Glomerular visceral epithelial cell (primary cell): ENCODE measurements around the gene TTI1.
"Not testable (repeated sequence)": the region's sequence is repeated elsewhere in the genome, so short reads cannot be mapped to it uniquely, and the experiment has no call there.

Experiments
- DNase-seq: peaks from one replicate; pipeline ENCODE4 v3.0.0-alpha.2; 2016; ENCODE audit errors: extremely low spot score

The TTI1 gene

GRCh38 chr20:37968841-37969401 lies 64.3 kb downstream of the TTI1 start:
- DNase-seq: peak; percentile 13

GRCh38 chr20:37963483-37963882 lies 69.8 kb downstream of the TTI1 start:
- DNase-seq: not testable (repeated sequence)

GRCh38 chr20:37961066-37961465 lies 72.2 kb downstream of the TTI1 start:
- DNase-seq: no peak

GRCh38 chr20:37958856-37959520 lies 74.3 kb downstream of the TTI1 start:
- DNase-seq: no peak

GRCh38 chr20:37956107-37956585 lies 77.1 kb downstream of the TTI1 start:
- DNase-seq: no peak

- DNase-seq: no peak
Measured at GRCh38 chr20:37955511-37955910, 77.7 kb downstream of the TTI1 start.

GRCh38 chr20:37954626-37955025 lies 78.6 kb downstream of the TTI1 start:
- no peak for DNase-seq

GRCh38 chr20:37954190-37954589 lies 79.1 kb downstream of the TTI1 start:
- DNase-seq: no peak

GRCh38 chr20:37948956-37949355 lies 84.3 kb downstream of the TTI1 start:
- DNase-seq: no peak

- no peak for DNase-seq
Measured at GRCh38 chr20:37947943-37948342, 85.3 kb downstream of the TTI1 start.

- DNase-seq: no peak
Measured at GRCh38 chr20:37946946-37947345, 86.3 kb downstream of the TTI1 start.

- DNase-seq: no peak
Measured at GRCh38 chr20:37945091-37945547, 88.1 kb downstream of the TTI1 start.

GRCh38 chr20:37944456-37944981 lies 88.7 kb downstream of the TTI1 start:
- DNase-seq: no peak

- no peak for DNase-seq
Measured at GRCh38 chr20:37943501-37944455, 89.5 kb downstream of the TTI1 start.

GRCh38 chr20:37943033-37943432 lies 90.2 kb downstream of the TTI1 start:
- DNase-seq: no peak

GRCh38 chr20:37941992-37942391 lies 91.3 kb downstream of the TTI1 start:
- DNase-seq: no peak

GRCh38 chr20:37941332-37941731 lies 91.9 kb downstream of the TTI1 start:
- no peak for DNase-seq

- no peak for DNase-seq
Measured at GRCh38 chr20:37940858-37941257, 92.4 kb downstream of the TTI1 start.

GRCh38 chr20:37939701-37940560 lies 93.3 kb downstream of the TTI1 start:
- DNase-seq: no peak

- DNase-seq: no peak
Measured at GRCh38 chr20:37938954-37939353, 94.3 kb downstream of the TTI1 start.

- no peak for DNase-seq
Measured at GRCh38 chr20:37938181-37938750, 95.0 kb downstream of the TTI1 start.
